ENCODE results near the gene ABI2. TPM values are rescaled to one million over a fixed set of nuclear protein-coding genes. Genes with fewer than 3 reads are reported as not detected.

Gene ABI2
- total and polyA plus RNA-seq, 4 donors = 11.7 to 68.1 (median 26.3) TPM

GRCh38 chr2:203441463-203441862 lies 113.3 kb downstream of the ABI2 start:
- WGBS, 2 donors = 77 to 81% methylated on average over 3 of the region's 3 CpGs
- ATAC-seq (ENCODE audit: insufficient read depth, low FRiP score) (no peak), DNase-seq (no peak)
- Histone ChIP-seq H3K4me1 (ENCODE audit: control insufficient read depth in 5 of 5, insufficient read depth in 5 of 5, low read length in 5 of 5) (peaks cover 0 to 7% (median 0%) of the 10 kb centered on the region in 5 donors), H3K9ac (ENCODE audit: insufficient read depth in 1 of 2, low read length in 2 of 2) (no peak overlapping the region), H3K27ac (ENCODE audit: low read depth in 1 of 2, low read length in 1 of 2) (peak overlapping the region in 1 of 2 donors; percentile 17), H3K9me3 (ENCODE audit: control insufficient read depth in 4 of 4, insufficient read depth in 3 of 4, low read length in 3 of 4) (no peaks in the 10 kb centered on the region), H3K27me3 (ENCODE audit: control insufficient read depth in 3 of 3, insufficient read depth in 3 of 3, low read length in 2 of 3) (no peaks in the 10 kb centered on the region), H3K4me3 (no peak overlapping the region), H3K36me3 (ENCODE audit: control insufficient read depth in 4 of 4, insufficient read depth in 4 of 4, low read length in 4 of 4) (peaks cover 7 to 44% (median 28%) of the 10 kb centered on the region in 4 donors)
- no peak for TF ChIP-seq CTCF (IDR thresholded peaks at IDR 0.05; ENCODE audit: control extremely low read depth, extremely low read depth)

- no peak overlapping the region for H3K27ac ChIP-seq (ENCODE audit: low read depth in 1 of 2, low read length in 1 of 2)
- no peak overlapping the region for H3K9ac ChIP-seq (ENCODE audit: insufficient read depth in 1 of 2, low read length in 2 of 2)
- DNase-seq (no peak), ATAC-seq (ENCODE audit: insufficient read depth, low FRiP score) (no peak)
- no peaks in the 10 kb centered on the region for H3K27me3 ChIP-seq (ENCODE audit: control insufficient read depth in 3 of 3, insufficient read depth in 3 of 3, low read length in 2 of 3)
- WGBS, 2 donors = 72 to 84% methylated on average over 5 of the region's 5 CpGs
- no peak overlapping the region for H3K4me3 ChIP-seq
- TF ChIP-seq CTCF (IDR thresholded peaks at IDR 0.05; ENCODE audit: control extremely low read depth, extremely low read depth) = no peak
- H3K4me1 ChIP-seq (ENCODE audit: control insufficient read depth in 5 of 5, insufficient read depth in 5 of 5, low read length in 5 of 5) = peaks cover 0 to 7% (median 0%) of the 10 kb centered on the region in 5 donors
- peaks cover 6 to 46% (median 33%) of the 10 kb centered on the region in 4 donors for H3K36me3 ChIP-seq (ENCODE audit: control insufficient read depth in 4 of 4, insufficient read depth in 4 of 4, low read length in 4 of 4)
- H3K9me3 ChIP-seq (ENCODE audit: control insufficient read depth in 4 of 4, insufficient read depth in 3 of 4, low read length in 3 of 4) = no peaks in the 10 kb centered on the region
Observed at GRCh38 chr2:203442463-203442862, 114.3 kb downstream of the ABI2 start.

- DNase-seq (peak in 1 of 3 donors; percentile 25), ATAC-seq (ENCODE audit: insufficient read depth, low FRiP score) (no peak)
- Histone ChIP-seq H3K4me1 (ENCODE audit: control insufficient read depth in 5 of 5, insufficient read depth in 5 of 5, low read length in 5 of 5) (peaks cover 0 to 4% (median 0%) of the 10 kb centered on the region in 5 donors), H3K36me3 (ENCODE audit: control insufficient read depth in 4 of 4, insufficient read depth in 4 of 4, low read length in 4 of 4) (peaks cover 4 to 46% (median 31%) of the 10 kb centered on the region in 4 donors), H3K9ac (ENCODE audit: insufficient read depth in 1 of 2, low read length in 2 of 2) (no peak overlapping the region), H3K27me3 (ENCODE audit: control insufficient read depth in 3 of 3, insufficient read depth in 3 of 3, low read length in 2 of 3) (no peaks in the 10 kb centered on the region), H3K4me3 (no peak overlapping the region), H3K9me3 (ENCODE audit: control insufficient read depth in 4 of 4, insufficient read depth in 3 of 4, low read length in 3 of 4) (no peaks in the 10 kb centered on the region), H3K27ac (ENCODE audit: low read depth in 1 of 2, low read length in 1 of 2) (no peak overlapping the region)
- WGBS, 2 donors = 69 to 72% methylated on average over 7 of the region's 7 CpGs
- no peak for TF ChIP-seq CTCF (IDR thresholded peaks at IDR 0.05; ENCODE audit: control extremely low read depth, extremely low read depth)
Observed at GRCh38 chr2:203444738-203445137, 116.5 kb downstream of the ABI2 start.

GRCh38 chr2:203446071-203446481 lies 117.9 kb downstream of the ABI2 start:
- peaks cover 4 to 42% (median 26%) of the 10 kb centered on the region in 4 donors for H3K36me3 ChIP-seq (ENCODE audit: control insufficient read depth in 4 of 4, insufficient read depth in 4 of 4, low read length in 4 of 4)
- ATAC-seq (ENCODE audit: insufficient read depth, low FRiP score) (no peak), DNase-seq (no peak)
- H3K9me3 ChIP-seq (ENCODE audit: control insufficient read depth in 4 of 4, insufficient read depth in 3 of 4, low read length in 3 of 4) = no peaks in the 10 kb centered on the region
- TF ChIP-seq CTCF (IDR thresholded peaks at IDR 0.05; ENCODE audit: control extremely low read depth, extremely low read depth) = no peak
- peaks cover 0 to 4% (median 0%) of the 10 kb centered on the region in 5 donors for H3K4me1 ChIP-seq (ENCODE audit: control insufficient read depth in 5 of 5, insufficient read depth in 5 of 5, low read length in 5 of 5)
- WGBS, 2 donors = 45 to 69% methylated on average over 3 of the region's 3 CpGs
- no peak overlapping the region for H3K27ac ChIP-seq (ENCODE audit: low read depth in 1 of 2, low read length in 1 of 2)
- H3K9ac ChIP-seq (ENCODE audit: insufficient read depth in 1 of 2, low read length in 2 of 2) = no peak overlapping the region
- H3K4me3 ChIP-seq = no peak overlapping the region
- H3K27me3 ChIP-seq (ENCODE audit: control insufficient read depth in 3 of 3, insufficient read depth in 3 of 3, low read length in 2 of 3) = no peaks in the 10 kb centered on the region
